Fibroblast of the aortic adventitia (primary cell): ENCODE results near the gene GPC6. TPM values are rescaled to one million over a fixed set of nuclear protein-coding genes. Genes with fewer than 3 reads are reported as not detected.

Source experiments
- DNase-seq: peaks from one replicate; pipeline ENCODE4 v3.0.0-alpha.2; 2010; ENCODE audit warnings: low read depth
- H3K4me3 ChIP-seq: 2 replicates; pipeline ENCODE4 v1.5.1; 2011; ENCODE audit warnings: low read depth, mild to moderate bottlenecking, control low read depth, low read length, moderate library complexity
- total RNA-seq: library from RNA; depleted of rRNA; stranded (reverse); fragments of >200 nt; gene quantifications from 2 replicates; pipeline ENCODE4 v1.2.3, GENCODE V29; 2012; ENCODE audit warnings: low replicate concordance
- TF ChIP-seq, protein P1 (sequence below): IDR thresholded peaks from 2 replicates; pipeline ENCODE4 v1.5.1; 2011; ENCODE audit warnings: mild to moderate bottlenecking, low read length, control low read depth, inconsistent platforms; ENCODE audit not compliant: insufficient read depth

Gene GPC6
- total RNA-seq, 1 donor = 92.6 TPM

DNA sequence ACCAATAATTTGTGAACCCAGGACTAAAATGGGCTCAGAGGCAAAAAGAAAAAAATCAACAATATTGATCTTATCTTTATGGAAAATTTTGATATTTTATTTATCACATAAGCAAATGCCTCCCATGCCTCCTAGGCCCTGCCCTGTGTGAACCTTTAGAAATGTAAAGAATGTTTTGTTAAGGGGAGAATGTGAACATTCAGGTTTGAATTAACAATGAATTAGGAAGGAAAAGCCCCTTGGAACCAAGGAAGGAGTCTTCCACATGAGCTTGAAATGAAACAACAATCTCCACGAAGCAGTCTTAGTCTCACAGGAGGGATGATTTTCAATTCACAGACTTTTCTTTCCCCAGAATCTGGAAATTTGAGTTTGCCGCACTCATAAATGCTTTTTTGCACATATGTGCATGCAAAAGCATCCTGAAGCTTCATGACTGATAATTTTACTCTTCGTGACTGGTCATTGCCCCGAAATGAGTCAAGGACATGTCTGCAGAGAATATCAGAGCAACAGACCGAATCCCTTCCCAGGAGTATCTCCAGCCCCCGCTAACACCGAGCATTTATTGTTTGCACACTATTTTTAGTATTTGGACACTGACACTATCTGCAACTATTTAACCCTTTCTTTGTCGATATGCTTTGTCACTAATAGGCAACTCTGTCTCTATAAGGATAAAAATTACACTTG lies 1117.7 kb downstream of the GPC6 start:
- peak; percentile 51 for DNase-seq
- H3K4me3 ChIP-seq = no peak overlapping the region
- TF ChIP-seq, protein P1, sequence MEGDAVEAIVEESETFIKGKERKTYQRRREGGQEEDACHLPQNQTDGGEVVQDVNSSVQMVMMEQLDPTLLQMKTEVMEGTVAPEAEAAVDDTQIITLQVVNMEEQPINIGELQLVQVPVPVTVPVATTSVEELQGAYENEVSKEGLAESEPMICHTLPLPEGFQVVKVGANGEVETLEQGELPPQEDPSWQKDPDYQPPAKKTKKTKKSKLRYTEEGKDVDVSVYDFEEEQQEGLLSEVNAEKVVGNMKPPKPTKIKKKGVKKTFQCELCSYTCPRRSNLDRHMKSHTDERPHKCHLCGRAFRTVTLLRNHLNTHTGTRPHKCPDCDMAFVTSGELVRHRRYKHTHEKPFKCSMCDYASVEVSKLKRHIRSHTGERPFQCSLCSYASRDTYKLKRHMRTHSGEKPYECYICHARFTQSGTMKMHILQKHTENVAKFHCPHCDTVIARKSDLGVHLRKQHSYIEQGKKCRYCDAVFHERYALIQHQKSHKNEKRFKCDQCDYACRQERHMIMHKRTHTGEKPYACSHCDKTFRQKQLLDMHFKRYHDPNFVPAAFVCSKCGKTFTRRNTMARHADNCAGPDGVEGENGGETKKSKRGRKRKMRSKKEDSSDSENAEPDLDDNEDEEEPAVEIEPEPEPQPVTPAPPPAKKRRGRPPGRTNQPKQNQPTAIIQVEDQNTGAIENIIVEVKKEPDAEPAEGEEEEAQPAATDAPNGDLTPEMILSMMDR = no peak

DNA sequence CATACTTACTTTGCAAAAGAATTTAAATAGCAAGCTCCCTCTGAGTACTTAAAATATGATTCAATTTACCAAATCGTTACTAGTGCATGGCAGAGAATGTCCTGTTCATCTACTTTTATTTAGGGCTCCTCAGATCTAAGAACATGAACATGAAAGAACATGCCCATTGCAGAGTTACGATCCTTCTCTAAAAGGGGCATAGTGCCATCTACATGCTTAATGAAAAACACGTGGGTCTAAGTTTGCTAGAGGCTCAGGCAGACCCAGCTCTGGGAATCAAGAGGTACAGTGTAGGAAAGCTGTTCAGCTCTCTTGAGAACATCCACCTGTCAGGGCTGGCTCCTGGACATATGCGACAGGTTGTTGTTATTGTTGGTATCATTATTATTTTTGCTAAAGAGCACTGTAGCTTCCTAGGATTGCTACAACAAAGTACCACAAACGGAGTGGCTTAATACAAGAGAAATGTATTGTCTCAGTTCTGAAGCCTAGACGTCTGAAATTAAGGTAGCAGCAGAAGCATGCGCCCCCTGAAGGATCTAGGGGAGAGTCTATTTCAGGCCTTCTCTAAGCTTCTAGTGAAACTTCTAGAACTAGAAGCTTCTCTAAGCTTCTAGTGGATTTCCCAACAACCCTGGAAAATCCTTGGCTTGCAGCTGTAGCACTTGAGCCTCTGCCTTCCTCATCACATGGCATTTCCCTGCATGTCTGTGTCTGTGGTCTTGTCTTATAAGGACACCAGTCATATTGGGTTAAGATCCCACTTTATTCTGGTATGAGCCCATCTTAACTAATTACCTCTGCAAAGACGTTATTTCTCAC lies 1119.0 kb downstream of the GPC6 start:
- no peak overlapping the region for H3K4me3 ChIP-seq
- TF ChIP-seq, protein P1 = peak; percentile 28
- peak; percentile 76 for DNase-seq

DNA sequence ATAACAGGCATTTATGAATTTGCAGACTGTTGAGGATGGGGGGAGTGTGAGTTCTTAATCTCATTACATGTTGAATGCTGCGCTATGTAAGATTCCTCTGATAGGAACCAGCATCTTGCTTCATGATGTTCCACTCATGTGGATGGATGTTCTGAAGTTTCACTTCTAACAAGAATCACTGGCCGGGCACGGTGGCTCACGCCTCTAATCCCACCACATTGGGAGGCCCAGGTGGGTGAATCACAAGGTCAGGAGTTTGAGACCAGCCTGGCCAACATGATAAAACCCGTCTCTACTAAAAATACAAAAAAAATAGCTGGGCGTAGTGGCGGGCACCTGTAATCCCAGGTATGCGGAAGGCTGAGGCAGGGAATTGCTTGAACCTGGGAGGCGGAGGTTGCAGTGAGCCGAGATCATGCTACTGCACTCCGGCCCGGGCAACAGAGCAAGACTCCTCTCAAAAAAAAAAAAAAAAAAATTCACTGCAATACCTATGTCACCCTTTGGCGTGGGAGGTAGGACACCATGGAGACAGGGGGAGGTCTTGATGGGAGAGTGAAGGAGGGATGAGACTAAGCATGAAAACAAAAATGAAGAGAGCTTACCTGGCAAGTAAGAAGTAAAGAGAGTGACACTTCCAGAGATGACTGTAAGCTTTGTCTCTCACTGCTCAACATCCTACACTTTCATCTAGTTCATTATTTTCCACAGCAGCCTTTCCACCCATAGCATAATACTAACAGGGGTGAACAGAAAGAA lies 1119.8 kb downstream of the GPC6 start:
- H3K4me3 ChIP-seq = no peak overlapping the region

DNA sequence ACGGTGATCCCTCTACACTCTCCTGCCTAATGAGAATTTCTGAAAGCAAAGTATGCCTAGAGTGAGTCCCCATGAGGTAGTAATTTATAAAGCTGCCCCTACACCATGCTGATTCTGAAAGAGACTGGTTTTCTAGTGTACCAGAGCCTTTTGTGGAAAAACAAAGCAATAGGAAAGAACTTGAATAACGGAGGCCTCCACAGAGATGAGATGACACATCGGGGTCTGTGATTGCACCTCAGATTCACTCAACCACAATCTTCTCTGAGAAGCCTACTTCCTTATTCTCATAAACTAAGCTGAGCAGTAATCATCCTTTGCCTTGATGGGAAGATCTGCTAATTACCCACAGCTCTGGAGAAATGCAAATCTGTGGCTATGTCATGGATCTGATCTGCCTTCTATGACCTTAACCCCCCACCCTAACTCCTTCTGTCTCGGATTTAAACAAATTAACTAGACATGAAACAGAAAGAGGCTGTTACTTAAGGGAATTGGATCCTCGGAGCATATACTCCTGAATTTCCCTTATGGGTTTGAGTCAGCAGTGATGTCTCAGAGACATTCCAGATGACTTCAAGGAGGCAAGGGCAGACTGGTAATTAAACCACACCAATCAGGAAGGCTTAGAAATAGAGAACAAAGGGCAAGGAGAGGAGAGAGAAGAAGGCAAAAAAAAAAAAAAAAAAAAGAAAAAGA lies 1124.8 kb downstream of the GPC6 start:
- no peak overlapping the region for H3K4me3 ChIP-seq
- TF ChIP-seq, protein P1 = no peak
- DNase-seq = peak; percentile 64

More for the DNA sequence above, 1119.8 kb downstream of the GPC6 start:
- TF ChIP-seq, protein P1 = no peak
- DNase-seq = no peak

DNA sequence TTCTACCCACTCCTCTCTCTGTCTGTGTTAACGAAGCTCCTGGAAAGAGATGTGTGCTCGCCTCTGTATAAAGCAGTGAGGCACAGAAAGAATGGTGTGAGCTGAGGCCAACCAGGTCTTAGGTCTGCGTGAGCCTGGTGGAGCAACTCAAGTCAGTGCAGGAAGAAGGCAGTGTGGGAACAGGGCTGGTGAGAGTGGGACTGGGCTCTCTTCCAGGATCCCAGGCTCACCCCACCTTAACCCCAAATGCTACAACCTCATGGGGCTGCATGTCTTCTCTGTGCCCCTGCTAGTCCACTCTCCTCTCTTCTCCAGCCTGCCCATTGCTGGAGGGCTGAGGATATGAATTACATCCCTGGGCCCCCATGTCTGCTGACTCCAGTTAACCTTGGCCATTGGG lies 1125.5 kb downstream of the GPC6 start:
- TF ChIP-seq, protein P1 = no peak
- peak; percentile 16 for DNase-seq
- no peak overlapping the region for H3K4me3 ChIP-seq

DNA sequence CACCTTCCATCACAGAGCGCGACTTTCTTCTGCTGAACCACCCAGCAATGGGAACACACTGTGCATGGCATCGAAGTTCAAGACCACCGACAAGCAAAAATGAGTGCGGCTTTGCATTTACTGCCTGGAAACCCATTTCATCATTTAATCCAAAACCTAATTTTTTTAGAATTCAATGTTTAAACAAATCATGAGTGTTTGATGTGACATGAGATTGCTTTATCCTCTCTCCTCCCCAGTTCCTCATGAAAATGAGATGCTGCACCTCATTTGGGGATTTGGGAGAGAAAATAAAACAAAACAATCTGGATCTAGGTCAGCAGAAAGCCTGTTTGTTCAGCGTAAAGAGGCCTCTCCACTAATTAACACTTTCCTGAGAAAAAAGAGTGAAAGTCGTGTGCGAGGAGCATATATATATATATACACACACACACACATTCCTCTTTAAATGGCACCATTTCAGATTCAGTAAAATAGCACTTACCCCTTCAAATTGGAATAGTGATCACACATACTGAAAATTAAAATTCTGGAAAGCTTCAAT lies 1126.6 kb downstream of the GPC6 start:
- DNase-seq = no peak
- TF ChIP-seq, protein P1 = no peak
- H3K4me3 ChIP-seq = no peak overlapping the region
